ENCODE measurements around the gene GBP6.
"Not testable (repeated sequence)": the region's sequence is repeated elsewhere in the genome, so short reads cannot be mapped to it uniquely, and the experiment has no call there.

Gene GBP6, protein sequence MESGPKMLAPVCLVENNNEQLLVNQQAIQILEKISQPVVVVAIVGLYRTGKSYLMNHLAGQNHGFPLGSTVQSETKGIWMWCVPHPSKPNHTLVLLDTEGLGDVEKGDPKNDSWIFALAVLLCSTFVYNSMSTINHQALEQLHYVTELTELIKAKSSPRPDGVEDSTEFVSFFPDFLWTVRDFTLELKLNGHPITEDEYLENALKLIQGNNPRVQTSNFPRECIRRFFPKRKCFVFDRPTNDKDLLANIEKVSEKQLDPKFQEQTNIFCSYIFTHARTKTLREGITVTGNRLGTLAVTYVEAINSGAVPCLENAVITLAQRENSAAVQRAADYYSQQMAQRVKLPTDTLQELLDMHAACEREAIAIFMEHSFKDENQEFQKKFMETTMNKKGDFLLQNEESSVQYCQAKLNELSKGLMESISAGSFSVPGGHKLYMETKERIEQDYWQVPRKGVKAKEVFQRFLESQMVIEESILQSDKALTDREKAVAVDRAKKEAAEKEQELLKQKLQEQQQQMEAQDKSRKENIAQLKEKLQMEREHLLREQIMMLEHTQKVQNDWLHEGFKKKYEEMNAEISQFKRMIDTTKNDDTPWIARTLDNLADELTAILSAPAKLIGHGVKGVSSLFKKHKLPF

DNA sequence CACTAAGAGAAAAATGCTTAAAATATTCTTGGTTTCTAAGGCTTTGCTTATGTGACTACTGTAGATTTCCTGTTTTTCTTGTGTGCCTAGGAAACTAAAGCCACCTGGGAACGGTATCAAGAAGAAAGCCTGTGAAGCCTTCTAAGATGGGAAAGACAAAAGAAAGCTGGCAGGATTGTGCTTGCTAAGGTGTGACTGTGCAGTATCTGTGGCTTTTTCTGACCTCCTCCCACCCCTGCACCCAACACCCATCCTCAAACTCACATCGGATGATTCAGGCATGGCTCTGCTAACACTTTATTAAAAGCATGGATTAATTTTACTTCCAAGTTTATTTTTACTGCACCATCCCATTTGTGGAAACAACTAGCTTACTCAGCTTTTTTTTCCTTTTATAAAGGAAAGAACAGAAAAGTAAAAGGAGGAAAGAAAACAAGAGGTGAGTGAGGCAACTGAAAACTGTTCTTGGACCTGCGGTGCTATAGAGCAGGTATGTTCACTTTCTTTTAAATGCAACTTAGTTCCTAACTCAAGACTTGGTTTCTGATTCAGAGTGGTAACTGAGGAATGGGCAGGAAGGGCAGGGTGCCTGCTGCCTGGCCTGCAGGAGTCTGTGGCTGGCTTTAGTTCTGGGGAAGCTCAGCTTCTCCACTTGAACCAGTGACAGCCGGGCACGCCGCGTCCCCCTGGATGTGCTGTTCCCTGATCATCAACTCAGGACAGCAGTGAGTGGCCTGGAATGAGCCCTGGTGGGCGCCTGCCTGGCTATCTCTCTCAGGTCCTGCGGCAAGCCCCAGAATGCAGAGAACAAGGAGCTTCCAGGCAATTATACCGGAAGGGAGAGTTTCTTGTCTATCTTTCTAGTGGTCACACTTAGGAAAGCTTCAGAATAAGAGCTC is at the start of gene GBP6:
Gene GBP6, plus strand, starts transcription at position 422 of the 899 bp plus-strand sequence. CDS start 4,493 bp downstream, outside the sequence.
- DNase-seq = no peak

DNA sequence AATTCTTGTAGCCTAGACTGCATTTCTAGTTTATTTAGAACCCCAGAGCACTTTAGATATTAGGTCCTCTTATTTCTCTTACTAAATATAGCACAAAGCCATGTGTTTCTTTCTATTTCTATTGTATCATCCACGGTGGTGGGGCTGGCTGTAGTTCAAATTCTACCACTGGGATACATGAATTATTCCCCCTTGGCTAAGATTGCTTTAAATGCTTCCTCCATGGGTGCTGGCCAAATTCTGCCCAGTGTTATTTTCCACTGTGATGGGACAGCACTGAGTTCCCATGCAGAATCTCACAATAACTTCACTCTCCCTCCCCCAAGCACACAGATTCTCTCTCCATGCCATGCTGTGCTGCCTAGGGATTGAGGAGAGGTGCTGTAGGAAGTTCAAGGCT is 41.5 kb upstream of the GBP6 start:
- DNase-seq = no peak

DNA sequence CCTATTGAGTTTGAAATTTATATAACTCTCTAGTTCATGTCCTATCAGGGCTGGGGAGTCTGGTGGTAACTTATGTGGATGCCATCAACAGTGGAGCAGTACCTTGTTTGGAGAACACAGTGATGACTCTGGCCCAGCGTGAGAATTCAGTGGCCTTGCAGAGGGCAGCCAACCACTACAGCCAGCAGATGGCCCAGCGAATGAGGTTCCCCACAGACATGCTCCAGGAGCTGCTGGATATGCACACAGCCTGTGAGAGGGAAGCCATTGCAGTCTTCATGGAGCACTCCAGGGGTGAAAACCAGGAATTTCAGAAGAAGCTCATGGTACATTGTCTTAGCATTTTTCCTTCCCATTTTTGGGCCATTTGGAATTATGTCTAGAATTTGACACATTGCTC is 32.0 kb upstream of the GBP6 start:
- no peak for DNase-seq

DNA sequence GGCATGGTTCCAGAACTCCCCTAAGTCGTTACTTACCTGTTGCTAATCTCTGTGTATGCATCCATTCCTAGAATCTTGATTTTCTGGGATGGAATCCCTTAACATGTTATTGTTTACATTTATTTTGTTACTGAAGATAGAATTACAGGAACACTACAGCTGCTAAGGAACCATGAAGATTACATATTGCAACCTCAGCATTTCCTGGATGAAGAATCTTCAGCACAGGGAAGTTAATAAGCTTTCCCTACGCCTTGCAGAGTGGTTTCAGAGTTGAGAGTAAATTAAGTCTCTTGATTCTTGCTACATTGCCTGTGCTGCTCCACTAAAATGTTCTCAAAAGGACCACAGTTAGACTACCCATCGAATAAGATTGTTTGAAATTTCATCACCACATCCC is 31.4 kb upstream of the GBP6 start:
- no peak for DNase-seq

DNA sequence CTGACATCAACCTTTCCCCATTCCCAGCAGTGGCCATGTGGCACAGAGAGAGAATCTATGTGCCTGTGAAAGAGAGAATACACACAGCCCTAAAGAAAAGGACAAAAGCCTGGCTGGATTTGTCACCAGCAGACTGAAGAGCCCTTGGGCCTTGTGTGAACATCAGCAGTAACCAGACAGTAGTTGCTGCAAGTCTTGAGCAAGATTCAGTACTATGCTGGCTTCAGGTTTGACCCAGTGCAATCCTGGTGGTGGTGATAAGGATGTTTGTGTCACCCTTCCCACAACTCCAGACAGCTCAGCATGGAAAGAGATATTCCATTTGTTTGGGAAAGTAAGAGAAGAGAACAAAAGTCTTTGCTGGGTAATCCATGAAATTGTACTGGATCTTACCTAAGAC is 28.4 kb upstream of the GBP6 start:
- DNase-seq = no peak

DNA sequence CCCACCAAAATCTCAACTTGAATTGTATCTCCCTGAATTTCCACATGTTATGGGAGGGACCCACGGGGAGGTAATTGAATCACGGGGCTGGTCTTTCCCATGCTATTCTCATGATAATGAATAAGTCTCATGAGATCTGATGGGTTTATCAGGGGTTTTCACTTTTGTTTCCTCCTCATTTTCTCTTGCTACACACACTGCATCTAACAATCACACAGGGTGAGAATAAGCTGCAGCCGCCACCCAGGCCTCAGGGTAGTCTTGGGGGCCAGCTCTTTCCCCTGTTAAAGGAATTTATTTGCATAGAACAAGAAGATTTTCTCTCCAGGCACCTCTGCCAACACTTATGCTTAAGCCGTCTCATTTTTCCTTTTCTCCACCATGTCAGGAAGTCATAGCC is 26.0 kb upstream of the GBP6 start:
- DNase-seq = no peak

DNA sequence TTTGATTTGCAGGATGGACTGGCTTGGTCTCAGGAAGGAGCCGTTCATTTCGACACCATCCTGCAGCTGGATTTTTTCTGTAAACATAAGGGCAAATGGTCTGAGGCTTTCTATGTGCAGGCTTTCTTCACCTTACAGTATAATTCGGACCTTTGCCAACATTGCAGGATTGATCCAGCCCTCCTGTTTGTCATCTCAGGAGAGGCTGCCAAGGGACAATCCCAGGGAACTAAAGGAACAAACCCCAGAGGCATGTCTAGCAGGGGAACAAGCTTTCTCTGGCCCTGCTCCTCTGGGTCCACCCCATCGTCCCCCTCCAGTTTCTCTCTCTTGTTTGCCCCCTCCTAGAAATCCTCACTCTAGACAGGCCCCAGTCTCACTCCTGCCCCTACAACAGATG is 24.8 kb upstream of the GBP6 start:
- no peak for DNase-seq

DNA sequence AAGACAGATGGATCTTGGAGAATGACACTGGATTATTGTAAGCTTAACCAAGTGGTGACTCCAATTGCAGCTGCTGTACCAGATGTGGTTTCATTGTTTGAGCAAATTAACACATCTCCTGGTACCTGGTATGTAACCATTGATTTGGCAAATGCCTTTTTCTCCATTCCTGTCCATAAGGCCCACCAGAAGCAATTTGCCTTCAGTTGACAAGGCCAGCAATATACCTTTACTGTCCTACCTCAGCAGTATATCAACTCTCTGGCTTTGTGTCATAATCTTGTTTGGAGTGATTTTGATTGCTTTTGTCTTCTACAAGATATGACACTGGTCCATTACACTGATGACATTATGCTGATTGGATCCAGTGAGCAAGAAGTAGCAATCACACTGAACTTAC is 18.4 kb upstream of the GBP6 start:
- not testable (repeated sequence) for DNase-seq

DNA sequence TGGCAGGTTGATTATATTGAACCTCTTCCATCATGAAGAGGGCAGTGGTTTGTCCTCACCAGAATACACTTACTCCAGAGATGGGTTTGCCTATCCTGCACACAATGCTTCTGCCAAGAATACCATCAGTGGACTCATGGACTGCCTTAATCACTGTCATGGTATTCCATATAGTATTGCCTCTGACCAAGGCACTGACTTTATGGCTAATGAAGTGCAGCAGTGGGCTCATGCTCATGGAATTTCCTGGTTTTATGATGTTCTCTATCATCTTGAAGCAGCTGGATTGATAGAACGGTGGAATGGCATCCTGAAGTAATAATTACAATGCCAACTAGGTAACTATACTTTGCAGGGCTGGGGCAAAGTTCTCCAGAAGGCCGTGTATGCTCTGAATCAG is 16.6 kb upstream of the GBP6 start:
- DNase-seq = no peak

DNA sequence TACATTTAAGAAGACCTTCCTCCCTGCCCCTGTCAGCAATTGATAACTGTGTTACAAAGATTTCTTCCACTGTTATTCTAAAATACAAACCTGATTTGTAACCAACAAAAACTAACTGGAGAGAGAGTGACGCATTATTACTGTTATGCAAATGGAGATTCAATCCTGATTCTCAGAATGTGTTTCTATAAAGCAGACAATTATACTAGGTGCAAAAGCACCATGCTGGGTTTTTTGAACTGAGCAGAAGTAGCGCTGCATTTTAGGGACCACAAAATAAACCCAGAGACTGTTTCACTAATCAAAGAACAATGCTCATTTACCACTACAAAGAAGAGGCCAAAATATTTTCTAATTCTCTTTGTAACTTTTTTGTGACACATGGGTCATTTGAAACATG is 13.6 kb upstream of the GBP6 start:
- no peak for DNase-seq

DNA sequence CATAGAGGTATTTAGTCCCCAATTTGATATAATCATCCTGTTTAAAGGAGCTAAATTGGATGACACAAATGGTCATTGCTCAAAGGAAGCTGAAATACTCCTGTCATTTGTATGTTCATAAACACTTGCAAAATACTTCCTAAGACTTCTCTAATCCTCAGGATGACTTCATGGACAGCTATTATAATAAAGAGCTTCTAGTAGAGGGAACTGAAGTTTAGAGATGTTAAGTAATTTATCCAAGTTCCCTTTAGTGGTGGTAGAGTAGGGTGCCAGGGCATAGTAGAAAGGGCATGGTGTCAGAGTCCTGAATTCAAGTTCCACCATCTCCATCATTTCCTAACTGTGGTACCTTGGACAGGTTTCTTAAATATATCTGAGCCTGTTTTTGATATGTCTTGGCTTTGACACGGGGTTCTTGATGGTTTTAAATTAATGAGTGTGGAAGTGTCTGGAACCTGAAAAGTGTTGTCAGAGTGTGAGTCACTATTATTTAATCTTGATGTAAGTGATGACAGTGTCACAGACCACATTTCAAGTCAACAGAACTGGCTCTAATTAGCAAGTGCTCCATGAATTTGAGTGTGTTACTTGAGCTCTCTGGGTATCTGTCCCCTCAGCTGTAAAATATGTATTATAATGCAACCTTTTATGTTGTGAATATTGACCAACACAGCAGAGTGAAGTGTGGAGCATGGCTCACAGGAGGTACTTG is 12.1 kb upstream of the GBP6 start:
- no peak for DNase-seq

DNA sequence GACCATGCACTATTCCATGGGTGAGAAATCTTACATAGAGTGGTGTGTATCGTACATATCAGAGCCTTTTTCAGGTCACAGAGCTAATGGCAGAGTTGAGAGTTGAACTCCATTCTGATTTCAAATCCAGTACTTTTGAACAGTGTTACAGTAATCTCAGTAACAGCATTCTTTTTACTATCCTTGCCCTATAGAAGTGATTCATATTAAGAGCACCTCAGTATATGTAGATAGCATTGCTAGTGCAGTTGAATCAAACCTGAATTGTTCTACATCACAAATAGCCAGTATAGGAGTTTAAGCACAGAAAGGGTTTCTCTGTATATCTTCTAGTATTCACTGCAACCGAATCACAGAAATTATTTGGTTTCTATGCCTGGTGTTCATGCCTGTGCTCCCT is 11.4 kb upstream of the GBP6 start:
- DNase-seq = no peak

DNA sequence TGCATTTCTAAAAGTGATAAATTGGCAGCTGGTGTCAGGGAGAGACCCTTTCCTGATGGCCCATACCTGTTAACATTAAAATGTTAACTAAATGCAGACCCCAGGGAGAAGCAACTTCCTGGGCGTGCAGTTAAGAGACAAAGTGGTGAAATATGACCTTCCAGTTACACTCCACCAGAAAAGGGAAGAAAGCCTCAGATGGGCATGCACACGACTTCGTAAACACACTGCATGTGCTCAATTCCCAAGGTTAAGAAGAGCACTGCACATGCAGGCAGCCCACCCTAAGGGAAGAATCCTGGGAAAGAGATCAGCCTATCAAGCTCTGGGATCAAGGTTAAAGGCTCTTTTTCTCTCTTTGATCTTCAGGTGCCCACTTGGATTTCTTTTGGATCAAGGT is 9.7 kb upstream of the GBP6 start:
- no peak for DNase-seq

DNA sequence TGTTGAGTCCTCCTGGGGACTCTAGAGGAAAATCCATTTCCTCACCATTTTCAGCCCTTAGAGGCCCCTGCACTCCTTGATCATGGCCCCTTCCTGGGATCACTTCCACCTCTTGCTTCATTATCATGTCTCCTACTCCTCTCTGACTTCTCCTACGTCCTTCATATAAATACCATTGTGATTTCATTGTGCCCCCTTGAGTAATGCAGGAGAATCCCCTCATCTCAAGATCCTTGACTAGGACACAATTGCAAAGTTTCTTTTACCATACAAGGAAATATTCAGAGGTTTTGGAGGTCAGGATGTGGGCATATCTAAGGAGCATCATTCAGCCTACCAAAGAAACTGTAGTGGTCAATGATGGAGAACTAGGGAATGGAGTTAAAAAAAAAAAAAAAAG is 8.8 kb upstream of the GBP6 start:
- DNase-seq = no peak

DNA sequence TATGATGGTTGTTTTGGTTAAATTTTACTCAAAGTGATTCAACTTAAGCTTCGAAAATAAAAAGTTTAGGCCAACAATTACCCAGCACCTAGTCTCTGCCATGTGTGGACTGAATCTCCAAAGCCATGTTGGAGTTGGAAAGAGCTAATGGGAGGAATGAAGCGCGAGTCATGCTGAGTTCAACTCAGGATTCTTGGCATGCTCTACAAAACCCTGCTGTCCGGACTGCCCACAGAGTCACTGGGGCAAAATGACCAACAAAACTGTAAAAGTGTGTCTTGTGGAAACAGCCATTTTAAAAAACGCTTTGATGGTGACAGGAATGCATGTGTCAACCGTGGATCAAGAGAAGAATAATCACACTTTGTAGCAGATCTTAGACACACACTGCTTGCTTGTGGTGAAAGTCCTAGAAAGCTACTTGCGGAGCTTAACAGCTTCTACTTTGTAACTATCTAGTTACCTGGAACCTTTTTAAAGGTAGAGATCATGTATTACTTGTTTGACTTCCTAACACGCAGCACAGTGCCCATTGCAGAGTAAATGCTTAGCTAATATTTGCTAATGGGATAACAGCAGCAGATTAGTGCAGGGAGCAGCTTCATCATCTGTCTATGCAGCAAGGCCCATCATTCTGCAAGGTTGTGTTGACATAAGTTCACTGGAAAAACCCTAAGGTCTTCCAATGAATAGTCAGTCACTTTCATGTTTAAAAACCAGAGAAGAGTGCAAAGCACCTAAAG is 7.0 kb upstream of the GBP6 start:
- DNase-seq = peak; percentile 35

DNA sequence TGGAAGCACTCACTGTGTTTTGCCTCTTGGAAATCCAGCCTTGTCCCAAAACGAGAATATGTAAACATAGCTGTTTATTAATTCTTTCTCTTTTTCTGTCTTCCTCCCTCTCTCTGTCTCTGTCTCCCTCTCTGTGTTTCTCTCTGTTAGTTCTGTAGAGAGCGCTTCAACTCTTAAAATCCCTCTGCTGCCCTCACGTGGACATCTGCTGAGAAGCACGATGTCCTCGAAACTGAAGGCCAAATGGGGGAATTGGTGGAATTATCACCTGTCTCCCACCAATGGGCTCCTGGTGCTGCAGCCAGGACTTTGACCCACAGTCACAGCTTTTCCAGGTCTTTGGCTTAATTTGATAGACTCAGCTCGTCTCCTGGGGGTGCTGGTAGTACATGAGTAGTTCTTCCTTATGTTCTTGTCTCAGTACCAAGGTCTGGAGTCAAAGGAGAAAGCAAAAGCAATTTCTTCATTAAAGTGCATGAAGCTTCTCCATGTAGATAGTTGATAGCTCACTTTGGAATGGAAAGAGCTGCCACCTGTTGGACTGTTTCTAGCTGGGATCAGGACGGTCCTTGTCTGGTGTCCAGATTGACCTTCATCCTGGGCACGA is 5.5 kb upstream of the GBP6 start:
- DNase-seq = peak; percentile 56

DNA sequence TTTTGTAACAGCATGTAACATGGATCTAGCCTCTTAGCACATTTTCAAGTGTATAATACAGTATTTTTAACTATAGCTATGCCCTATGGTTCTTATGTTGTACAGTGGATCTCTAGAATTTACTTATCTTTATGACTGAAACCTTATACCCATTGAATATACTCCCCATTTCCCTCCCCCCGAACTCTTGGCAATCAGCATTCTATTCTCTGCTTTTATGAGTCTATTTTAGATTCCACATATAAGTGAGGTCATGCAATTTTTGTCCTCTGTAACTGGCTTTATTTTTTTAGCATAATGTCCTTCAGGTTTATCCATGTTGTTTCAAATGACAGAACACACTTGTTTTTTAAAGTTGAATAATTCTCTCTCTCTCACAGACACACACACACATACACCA is 3.1 kb upstream of the GBP6 start:
- no peak for DNase-seq

DNA sequence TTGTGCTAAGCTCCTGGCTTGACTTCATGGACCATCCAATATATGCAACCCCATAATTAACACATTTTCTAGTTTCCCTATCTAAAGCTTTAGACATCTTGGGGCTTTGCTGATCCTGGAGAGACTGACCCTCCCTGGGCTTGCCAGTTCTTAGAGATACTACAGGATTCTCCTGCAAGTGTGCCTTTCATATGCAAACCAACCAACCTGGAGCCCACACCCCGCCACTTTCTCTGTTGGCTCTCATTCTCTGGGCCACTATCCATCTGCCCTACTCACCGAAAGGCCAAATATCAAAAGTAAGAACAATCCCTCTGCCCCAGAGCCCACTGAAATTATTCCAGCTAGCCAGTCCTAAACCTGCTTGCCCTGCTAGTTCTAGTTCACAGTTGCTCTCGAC is 2.2 kb upstream of the GBP6 start:
- no peak for DNase-seq

DNA sequence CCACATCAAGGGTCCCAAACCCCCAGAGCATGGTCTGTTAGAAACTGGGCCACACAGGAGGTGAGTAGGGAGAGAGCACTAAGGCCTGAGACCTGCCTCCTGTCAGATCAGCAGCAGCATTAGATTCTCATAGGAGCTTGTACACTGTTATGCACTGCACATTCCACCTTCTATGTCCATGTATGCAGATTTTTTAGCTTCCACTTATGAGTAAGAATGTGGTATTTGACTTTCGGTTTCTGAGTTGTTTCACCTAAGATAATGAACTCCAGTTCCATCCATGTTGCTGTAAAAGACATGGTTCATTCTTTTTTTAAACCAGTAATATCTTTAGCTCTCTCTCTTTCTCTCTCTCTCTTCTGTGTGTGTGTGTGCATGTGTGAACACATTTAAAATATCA is 663 bp upstream of the GBP6 start:
- DNase-seq = no peak

DNA sequence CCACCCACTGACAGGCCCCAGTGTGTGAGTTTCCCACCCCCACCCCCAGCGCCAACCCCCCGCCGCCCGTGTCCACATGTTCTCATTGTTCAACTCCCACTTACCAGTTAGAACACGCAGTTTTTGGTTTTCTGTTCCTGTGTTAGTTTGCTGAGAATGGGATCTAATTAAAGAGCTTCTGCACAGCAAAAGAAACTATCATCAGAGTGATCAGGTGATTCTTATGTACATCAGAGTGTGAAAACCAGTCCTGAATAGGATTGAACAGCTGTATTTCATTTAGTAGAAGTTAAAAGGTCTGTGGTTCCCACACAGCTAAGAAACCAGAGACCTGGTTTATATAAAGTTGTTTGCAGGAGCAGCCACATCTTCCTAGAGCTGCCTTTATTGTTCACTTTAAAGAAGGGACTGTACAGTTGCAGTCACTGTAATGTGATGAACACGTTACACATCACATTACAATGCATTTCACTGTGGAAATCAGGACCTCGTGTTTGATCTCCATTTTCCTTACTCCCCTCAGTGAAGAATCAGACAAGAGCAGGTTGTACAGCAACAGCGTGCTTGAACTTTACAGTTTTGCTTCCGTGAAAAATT is 1.2 kb downstream of the GBP6 start:
- DNase-seq = no peak

DNA sequence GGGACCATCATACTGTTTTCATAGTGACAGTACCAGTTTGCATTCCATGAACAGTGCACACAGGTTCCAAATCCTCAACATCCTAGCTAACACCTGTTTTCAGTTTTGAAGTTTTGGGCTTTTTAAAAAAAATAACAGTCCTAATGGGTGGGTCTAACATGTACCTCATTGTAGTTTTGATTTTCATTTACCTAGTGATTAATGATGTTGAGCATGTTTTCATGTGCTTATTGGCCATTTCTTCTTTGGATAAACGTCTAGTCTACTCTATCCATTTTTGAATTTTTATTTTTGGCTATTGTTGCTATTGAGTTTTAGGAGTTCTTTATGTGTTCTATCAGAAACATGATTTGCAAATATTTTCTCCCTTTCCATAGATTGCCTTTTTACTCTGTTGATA is 3.4 kb downstream of the GBP6 start:
- DNase-seq = no peak

DNA sequence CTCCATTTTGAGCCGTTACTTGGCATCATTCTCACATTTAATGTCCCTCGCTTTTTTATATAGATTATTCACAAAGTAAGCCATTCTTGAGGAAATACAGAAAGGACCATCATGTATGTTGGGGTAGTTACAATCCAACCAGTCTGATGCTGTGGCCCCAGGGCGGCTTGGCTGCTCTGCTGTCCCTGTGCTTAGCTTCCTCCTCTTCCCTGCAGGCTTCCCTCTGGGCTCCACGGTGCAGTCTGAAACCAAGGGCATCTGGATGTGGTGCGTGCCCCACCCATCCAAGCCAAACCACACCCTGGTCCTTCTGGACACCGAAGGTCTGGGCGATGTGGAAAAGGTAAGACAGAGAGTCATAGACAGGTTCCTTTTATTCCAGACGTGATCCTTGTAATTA is 5.5 kb downstream of the GBP6 start:
- DNase-seq = no peak

All from NCI-H774 (cell line).